SKM-1 treated with dmso at 0.1 percent for 144 hours (cell line): ENCODE data around the gene MAFB.

ENCODE experiments used
- DNase-seq: peaks from one replicate; lab custom pipeline; 2025; ENCODE audit not compliant: unreplicated experiment; lab: John Stamatoyannopoulos, UW

MAFB gene

GRCh38 chr20:40663304-40663790 is 25.7 kb downstream of the MAFB start:
- DNase-seq, result no peak

- no peak for DNase-seq
These were observed 29.5 kb downstream of the MAFB start for GRCh38 chr20:40659567-40659966.

GRCh38 chr20:40658509-40658908 is 30.5 kb downstream of the MAFB start:
- no peak for DNase-seq

- DNase-seq, result no peak
These were observed 31.5 kb downstream of the MAFB start for GRCh38 chr20:40657526-40657925.

GRCh38 chr20:40655451-40655850 is 33.6 kb downstream of the MAFB start:
- no peak for DNase-seq

GRCh38 chr20:40654876-40655275 is 34.2 kb downstream of the MAFB start:
- DNase-seq, result no peak

GRCh38 chr20:40652441-40652987 is 36.5 kb downstream of the MAFB start:
- DNase-seq, result no peak

GRCh38 chr20:40651151-40651550 is 37.9 kb downstream of the MAFB start:
- DNase-seq, result no peak

GRCh38 chr20:40650707-40651106 is 38.3 kb downstream of the MAFB start:
- DNase-seq, result no peak

- no peak for DNase-seq
These were observed 40.6 kb downstream of the MAFB start for GRCh38 chr20:40648210-40649072.

- DNase-seq, result no peak
These were observed 42.2 kb downstream of the MAFB start for GRCh38 chr20:40646813-40647212.

- DNase-seq, result no peak
These were observed 42.7 kb downstream of the MAFB start for GRCh38 chr20:40646361-40646760.

GRCh38 chr20:40644863-40645262 is 44.2 kb downstream of the MAFB start:
- DNase-seq, result no peak

- DNase-seq, result no peak
These were observed 45.1 kb downstream of the MAFB start for GRCh38 chr20:40643891-40644290.

- no peak for DNase-seq
These were observed 47.2 kb downstream of the MAFB start for GRCh38 chr20:40641809-40642208.

GRCh38 chr20:40641202-40641601 is 47.8 kb downstream of the MAFB start:
- peak; percentile 48 for DNase-seq

- no peak for DNase-seq
These were observed 48.4 kb downstream of the MAFB start for GRCh38 chr20:40640667-40641066.

- no peak for DNase-seq
These were observed 49.2 kb downstream of the MAFB start for GRCh38 chr20:40639676-40640355.

- DNase-seq, result no peak
These were observed 49.9 kb downstream of the MAFB start for GRCh38 chr20:40639132-40639531.

GRCh38 chr20:40638414-40638813 is 50.6 kb downstream of the MAFB start:
- DNase-seq, result no peak

- DNase-seq, result no peak
These were observed 51.9 kb downstream of the MAFB start for GRCh38 chr20:40637176-40637575.

- DNase-seq, result no peak
These were observed 52.5 kb downstream of the MAFB start for GRCh38 chr20:40636486-40636885.
